ENCODE results near the gene NOTCH4. TPM values are rescaled to one million over a fixed set of nuclear protein-coding genes. Genes with fewer than 3 reads are reported as not detected.
A peak's percentile ranks its signal among the peaks of the same experiment; 100 is the strongest.

NOTCH4 gene
- total RNA-seq, 1 donor from 2014 or later = 0.83 TPM

DNA sequence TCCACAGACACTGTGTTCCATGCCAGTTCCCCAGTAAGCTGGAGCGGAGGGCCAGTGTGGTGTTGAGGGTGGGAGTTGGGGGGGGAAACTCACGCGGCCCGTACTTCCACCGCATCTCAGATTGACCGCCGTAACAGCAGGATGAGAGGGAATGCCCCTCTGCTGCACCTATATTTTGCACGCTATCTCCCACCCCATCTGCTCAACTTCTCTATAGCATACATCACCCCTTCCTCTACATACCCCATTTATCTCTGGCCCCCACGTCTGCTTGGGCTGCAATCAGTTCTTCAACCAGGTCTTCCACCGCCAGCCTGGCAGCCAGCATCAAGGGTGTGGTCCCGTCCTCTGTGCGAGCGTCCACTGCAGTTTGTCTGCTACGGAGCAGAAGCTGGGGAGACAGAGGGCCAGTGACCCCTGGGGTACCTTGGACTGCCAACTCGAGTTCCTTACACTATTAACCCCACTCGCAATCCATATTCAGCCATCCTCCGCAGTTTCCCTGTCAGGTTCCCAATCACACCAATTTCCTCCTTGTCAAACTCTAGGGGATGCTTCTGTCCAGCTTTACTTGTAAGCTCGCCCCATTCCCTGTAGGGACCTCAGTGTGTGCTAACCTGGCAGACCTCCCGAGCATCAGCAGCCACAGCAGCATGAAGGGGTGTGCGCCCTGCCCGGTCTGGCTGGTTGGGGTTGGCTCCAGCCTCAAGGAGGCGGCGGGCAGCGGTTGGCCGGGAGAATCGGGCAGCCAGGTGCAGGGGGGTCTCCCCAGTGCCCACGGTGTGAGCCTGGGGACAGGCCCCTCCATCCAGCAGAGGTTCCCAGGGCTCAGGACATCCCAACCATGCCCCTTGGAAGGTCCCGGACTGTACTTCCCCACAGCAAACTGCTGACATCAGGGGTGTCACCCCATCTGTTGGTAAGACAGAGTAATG is 26.9 kb downstream of the NOTCH4 start:
- Mint-ChIP-seq H3K4me1 (ENCODE audit: unreplicated experiment) (peaks cover 26% of the 10 kb centered on the region), H3K36me3 (ENCODE audit: unreplicated experiment) (no peaks in the 10 kb centered on the region), H3K4me3 (ENCODE audit: unreplicated experiment) (peak overlapping the region; percentile 96), H3K27me3 (ENCODE audit: unreplicated experiment) (no peaks in the 10 kb centered on the region), H3K27ac (ENCODE audit: unreplicated experiment) (peak overlapping the region; percentile 100), H3K9me3 (ENCODE audit: unreplicated experiment) (no peaks in the 10 kb centered on the region)
- TF ChIP-seq, protein P1, sequence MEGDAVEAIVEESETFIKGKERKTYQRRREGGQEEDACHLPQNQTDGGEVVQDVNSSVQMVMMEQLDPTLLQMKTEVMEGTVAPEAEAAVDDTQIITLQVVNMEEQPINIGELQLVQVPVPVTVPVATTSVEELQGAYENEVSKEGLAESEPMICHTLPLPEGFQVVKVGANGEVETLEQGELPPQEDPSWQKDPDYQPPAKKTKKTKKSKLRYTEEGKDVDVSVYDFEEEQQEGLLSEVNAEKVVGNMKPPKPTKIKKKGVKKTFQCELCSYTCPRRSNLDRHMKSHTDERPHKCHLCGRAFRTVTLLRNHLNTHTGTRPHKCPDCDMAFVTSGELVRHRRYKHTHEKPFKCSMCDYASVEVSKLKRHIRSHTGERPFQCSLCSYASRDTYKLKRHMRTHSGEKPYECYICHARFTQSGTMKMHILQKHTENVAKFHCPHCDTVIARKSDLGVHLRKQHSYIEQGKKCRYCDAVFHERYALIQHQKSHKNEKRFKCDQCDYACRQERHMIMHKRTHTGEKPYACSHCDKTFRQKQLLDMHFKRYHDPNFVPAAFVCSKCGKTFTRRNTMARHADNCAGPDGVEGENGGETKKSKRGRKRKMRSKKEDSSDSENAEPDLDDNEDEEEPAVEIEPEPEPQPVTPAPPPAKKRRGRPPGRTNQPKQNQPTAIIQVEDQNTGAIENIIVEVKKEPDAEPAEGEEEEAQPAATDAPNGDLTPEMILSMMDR (IDR thresholded peaks at IDR 0.05) = no peak
- no peak for DNase-seq (ENCODE audit: extremely low spot score, unreplicated experiment)

DNA sequence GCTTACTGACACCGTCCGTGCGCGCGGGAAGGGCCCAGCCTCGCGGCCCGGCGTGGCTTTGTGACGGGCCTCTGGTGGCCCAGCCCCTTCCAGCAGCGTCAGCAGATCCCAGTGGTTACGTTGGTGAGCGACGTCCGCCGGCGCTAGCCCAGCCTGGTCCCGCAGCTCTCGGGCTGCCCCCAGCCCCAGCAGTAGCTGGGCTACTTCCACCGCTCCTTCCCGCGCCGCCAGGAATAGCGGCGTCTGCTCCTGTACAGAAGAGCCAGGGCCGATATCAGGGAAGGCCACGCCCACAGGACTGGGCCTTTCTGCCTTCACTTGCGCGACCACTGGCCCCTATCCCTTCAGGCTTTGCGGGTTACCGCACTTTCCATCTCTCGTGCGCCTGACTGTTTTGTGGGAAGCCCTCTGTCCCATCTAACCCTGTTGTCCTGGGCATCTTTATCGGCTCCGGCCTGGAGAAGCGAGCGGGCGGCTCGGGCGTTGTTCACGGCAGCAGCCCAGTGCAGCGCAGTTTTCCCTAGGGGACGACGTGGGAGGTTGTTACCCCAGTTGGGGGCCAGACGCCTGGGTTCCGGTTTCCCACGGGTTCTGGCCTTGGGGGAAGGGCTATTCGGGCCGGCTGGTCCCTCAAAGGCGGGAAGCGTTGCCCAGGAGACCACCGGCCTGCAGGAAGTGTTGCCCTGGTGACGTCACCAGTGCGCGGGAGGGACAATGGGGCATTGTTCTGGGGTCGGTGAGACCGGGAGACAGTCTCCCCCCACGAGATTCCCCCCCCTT is 27.8 kb downstream of the NOTCH4 start:
- H3K36me3 Mint-ChIP-seq (ENCODE audit: unreplicated experiment) = no peaks in the 10 kb centered on the region
- no peaks in the 10 kb centered on the region for H3K27me3 Mint-ChIP-seq (ENCODE audit: unreplicated experiment)
- peak overlapping the region; percentile 96 for H3K4me3 Mint-ChIP-seq (ENCODE audit: unreplicated experiment)
- H3K4me1 Mint-ChIP-seq (ENCODE audit: unreplicated experiment) = peaks cover 35% of the 10 kb centered on the region
- peak overlapping the region; percentile 100 for H3K27ac Mint-ChIP-seq (ENCODE audit: unreplicated experiment)
- H3K9me3 Mint-ChIP-seq (ENCODE audit: unreplicated experiment) = no peaks in the 10 kb centered on the region
- peak; percentile 92 for DNase-seq (ENCODE audit: extremely low spot score, unreplicated experiment)
- TF ChIP-seq, protein P1 (IDR thresholded peaks at IDR 0.05) = no peak

GRCh38 chr6:32195652-32195901 is 28.3 kb downstream of the NOTCH4 start:
- no peaks in the 10 kb centered on the region for H3K27me3 Mint-ChIP-seq (ENCODE audit: unreplicated experiment)
- peaks cover 38% of the 10 kb centered on the region for H3K4me1 Mint-ChIP-seq (ENCODE audit: unreplicated experiment)
- H3K36me3 Mint-ChIP-seq (ENCODE audit: unreplicated experiment) = no peaks in the 10 kb centered on the region
- TF ChIP-seq, protein P1 (IDR thresholded peaks at IDR 0.05) = peak; percentile 31
- H3K27ac Mint-ChIP-seq (ENCODE audit: unreplicated experiment) = peak overlapping the region; percentile 100
- DNase-seq (ENCODE audit: extremely low spot score, unreplicated experiment) = peak; percentile 100
- peak overlapping the region; percentile 96 for H3K4me3 Mint-ChIP-seq (ENCODE audit: unreplicated experiment)
- H3K9me3 Mint-ChIP-seq (ENCODE audit: unreplicated experiment) = no peaks in the 10 kb centered on the region

DNA sequence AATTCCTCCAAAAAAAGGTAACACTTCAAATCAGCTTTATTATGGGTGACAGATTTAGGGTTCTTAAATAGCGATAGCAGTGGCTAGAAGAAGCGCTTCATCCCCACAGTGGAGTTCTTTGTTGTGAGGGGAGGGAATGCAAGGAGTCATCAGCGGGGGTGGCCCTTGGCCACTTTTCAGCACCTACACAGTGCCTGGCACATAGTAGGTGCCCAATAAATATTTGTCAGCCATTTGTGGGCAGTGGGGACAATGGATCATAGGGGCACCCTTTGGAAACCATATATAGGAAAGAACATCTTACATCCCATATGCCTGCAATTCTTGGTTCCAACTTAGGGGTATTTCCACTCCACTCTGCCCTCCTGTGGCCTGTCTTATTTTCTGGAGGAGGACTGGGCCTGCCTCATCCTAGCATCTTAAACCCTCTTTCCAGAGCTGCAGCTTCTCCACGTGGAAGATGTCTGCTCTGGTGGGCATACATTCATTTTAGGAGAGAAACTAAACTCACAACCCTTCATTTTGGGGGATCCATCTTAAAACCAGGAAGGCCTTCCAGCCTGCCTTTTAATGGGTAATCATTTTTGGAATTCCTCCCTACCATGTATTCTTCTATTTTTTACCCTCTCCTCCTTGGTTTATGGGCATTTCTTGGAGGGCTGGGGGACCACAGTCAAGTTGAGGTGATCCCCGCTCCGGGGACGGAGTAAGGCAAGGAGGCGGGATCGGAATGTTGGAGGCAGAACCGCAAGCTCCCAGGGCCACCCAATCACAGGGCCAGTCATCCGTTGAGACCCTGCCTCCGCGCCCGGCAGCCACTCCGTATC is 28.8 kb downstream of the NOTCH4 start:
- H3K4me3 Mint-ChIP-seq (ENCODE audit: unreplicated experiment) = peak overlapping the region; percentile 77
- peaks cover 43% of the 10 kb centered on the region for H3K4me1 Mint-ChIP-seq (ENCODE audit: unreplicated experiment)
- no peaks in the 10 kb centered on the region for H3K27me3 Mint-ChIP-seq (ENCODE audit: unreplicated experiment)
- no peaks in the 10 kb centered on the region for H3K36me3 Mint-ChIP-seq (ENCODE audit: unreplicated experiment)
- H3K27ac Mint-ChIP-seq (ENCODE audit: unreplicated experiment) = peak overlapping the region; percentile 98
- TF ChIP-seq, protein P1 (IDR thresholded peaks at IDR 0.05) = peak; percentile 64
- DNase-seq (ENCODE audit: extremely low spot score, unreplicated experiment) = no peak
- H3K9me3 Mint-ChIP-seq (ENCODE audit: unreplicated experiment) = no peaks in the 10 kb centered on the region
